OCI-LY7 (cell line): Measurements from ENCODE around the gene GGA3.

Experiments
- EZH2phosphoT487 ChIP-seq: fragments of 200-600 bp; sonication (generic); IDR thresholded peaks from 2 replicates; pipeline ENCODE4 v1.6.1; 2018; ENCODE audit warnings: low read depth, borderline replicate concordance, mild to moderate bottlenecking, mixed run types, antibody characterized with exemption, low read length, moderate library complexity, mixed read lengths
- TF ChIP-seq, protein P1 (sequence below): fragments of 200-600 bp; sonication (generic); conservative IDR thresholded peaks from 2 replicates; pipeline ENCODE4 v1.5.1; 2014; ENCODE audit warnings: mild to moderate bottlenecking, antibody characterized with exemption, low read length, moderate library complexity, mixed read lengths

- TF ChIP-seq, protein P1, sequence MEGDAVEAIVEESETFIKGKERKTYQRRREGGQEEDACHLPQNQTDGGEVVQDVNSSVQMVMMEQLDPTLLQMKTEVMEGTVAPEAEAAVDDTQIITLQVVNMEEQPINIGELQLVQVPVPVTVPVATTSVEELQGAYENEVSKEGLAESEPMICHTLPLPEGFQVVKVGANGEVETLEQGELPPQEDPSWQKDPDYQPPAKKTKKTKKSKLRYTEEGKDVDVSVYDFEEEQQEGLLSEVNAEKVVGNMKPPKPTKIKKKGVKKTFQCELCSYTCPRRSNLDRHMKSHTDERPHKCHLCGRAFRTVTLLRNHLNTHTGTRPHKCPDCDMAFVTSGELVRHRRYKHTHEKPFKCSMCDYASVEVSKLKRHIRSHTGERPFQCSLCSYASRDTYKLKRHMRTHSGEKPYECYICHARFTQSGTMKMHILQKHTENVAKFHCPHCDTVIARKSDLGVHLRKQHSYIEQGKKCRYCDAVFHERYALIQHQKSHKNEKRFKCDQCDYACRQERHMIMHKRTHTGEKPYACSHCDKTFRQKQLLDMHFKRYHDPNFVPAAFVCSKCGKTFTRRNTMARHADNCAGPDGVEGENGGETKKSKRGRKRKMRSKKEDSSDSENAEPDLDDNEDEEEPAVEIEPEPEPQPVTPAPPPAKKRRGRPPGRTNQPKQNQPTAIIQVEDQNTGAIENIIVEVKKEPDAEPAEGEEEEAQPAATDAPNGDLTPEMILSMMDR: no peak
- TF ChIP-seq EZH2phosphoT487: no peak
Observed at GRCh38 chr17:75208161-75208560, 53.2 kb downstream of the GGA3 start.
